GM06990 (cell line): ENCODE measurements around the gene DOCK1.

Experiments
- DNase-seq: peaks from one replicate; pipeline ENCODE4 v3.0.0-alpha.2; 2011; ENCODE audit not compliant: insufficient read length; ENCODE audit errors: extremely low read depth
- H3K27me3 ChIP-seq: replicated peaks from 2 replicates; pipeline ENCODE4 v1.6.0; 2011; ENCODE audit warnings: low read length; ENCODE audit not compliant: control insufficient read depth, insufficient read depth
- H3K36me3 ChIP-seq: 2 replicates; pipeline ENCODE4 v1.5.1; 2011; ENCODE audit warnings: low read length; ENCODE audit not compliant: control insufficient read depth, insufficient read depth
- H3K4me3 ChIP-seq: replicated peaks from 2 replicates; pipeline ENCODE4 v1.5.1; 2011; ENCODE audit warnings: low read depth, mild to moderate bottlenecking, control low read depth, low read length
- TF ChIP-seq, protein P1 (sequence below): IDR thresholded peaks from 2 replicates; pipeline ENCODE4 v1.5.1; 2011; ENCODE audit warnings: low read length, control low read depth, mild to moderate bottlenecking, inconsistent platforms; ENCODE audit not compliant: insufficient read depth, poor library complexity, severe bottlenecking

The DOCK1 gene

DNA sequence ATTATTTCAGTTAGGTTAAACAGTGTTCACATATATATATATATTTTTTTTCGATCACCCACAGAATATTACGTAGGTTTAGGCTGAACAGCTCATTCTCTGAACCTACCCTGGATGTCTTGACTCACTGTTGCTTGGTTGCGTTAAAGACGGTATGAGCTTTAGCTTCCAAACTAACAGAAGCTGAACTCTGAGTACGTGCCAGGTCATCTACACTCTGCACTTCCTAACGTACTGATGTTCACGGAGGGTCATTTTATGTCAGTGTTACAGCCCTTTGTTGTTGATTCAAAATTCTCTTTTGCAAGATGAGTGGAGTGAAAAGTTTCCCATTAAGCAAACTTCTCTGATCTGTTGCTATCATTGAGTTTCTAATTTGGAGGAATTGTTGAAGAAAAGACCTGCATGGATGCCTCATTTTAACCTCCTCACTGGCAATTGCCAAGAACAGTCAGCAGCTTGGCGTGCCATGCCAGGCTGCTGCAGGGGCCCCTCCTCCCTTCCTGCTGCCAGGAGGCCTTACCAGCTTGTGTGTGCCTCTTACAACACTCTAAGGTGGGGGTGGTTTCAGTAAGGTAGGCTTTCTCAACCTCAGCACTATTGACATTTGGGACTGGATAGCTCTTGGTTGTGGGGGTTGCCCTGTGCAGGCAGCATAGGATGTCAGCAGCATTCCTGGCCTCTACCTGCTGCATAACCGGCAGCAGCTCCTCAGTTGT, 246.9 kb downstream of the DOCK1 start:
- DNase-seq, result no peak
- Histone ChIP-seq H3K4me3 (no peak overlapping the region), H3K27me3 (no peaks in the 10 kb centered on the region), H3K36me3 (no peaks in the 10 kb centered on the region)
- TF ChIP-seq, protein P1, sequence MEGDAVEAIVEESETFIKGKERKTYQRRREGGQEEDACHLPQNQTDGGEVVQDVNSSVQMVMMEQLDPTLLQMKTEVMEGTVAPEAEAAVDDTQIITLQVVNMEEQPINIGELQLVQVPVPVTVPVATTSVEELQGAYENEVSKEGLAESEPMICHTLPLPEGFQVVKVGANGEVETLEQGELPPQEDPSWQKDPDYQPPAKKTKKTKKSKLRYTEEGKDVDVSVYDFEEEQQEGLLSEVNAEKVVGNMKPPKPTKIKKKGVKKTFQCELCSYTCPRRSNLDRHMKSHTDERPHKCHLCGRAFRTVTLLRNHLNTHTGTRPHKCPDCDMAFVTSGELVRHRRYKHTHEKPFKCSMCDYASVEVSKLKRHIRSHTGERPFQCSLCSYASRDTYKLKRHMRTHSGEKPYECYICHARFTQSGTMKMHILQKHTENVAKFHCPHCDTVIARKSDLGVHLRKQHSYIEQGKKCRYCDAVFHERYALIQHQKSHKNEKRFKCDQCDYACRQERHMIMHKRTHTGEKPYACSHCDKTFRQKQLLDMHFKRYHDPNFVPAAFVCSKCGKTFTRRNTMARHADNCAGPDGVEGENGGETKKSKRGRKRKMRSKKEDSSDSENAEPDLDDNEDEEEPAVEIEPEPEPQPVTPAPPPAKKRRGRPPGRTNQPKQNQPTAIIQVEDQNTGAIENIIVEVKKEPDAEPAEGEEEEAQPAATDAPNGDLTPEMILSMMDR, result no peak

DNA sequence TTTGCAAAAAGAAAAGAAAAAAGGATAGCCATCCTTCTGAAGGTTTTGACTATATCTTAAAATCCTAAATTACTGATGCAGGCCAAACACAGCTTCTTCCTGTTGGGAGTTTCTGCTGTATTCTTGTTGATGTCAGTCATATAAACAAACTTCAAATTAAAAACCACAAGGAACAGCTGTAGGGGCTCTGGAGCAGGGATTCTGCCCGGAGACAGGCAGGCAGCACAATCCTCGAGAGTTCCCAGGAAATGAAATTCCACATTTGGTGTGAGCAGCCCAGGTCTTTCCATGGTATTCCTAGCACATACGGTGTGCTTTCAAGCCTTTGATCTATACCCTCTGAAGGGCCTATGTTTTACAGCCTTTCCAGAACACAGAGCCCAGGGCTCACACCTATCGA, 248.0 kb downstream of the DOCK1 start:
- TF ChIP-seq, protein P1, result no peak
- H3K27me3 ChIP-seq, result no peaks in the 10 kb centered on the region
- DNase-seq, result no peak
- no peaks in the 10 kb centered on the region for H3K36me3 ChIP-seq
- H3K4me3 ChIP-seq, result no peak overlapping the region

DNA sequence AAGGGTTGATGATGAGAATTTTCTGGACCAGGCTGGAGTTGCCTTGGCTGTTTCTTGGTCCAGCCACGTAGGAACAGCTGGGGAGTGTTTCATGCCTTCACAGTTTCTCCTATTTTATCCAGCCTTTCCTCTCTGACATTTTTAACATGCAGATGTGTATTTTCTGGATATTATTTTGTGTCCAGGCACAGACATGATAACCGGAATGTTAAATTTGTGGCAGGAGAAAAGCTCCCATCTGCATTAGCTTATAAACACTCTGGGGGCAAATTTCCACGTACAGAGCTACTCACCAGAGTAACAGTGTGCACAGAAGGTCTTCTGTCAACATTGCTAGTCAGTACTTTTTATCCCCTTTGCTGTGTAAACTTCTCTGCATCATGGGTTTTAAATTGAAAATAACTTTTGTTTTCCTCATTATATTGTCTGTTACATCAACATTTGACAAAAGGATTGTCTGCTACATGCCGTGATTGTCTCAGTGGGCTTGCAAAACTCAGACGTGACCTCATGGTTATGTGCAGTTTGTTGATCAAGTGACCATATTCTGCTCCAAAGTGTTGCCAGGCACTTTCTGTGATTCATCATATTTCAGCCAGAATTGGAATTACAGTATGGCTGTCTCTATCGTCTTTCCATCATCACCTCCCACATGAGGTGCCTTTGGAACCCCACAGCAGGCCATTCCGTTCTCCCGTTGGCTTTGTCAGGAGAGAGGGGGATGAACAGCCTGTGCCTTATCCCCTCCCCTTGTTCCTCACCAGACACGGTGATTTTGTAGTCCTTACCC, 249.8 kb downstream of the DOCK1 start:
- no peak for DNase-seq
- no peaks in the 10 kb centered on the region for H3K36me3 ChIP-seq
- TF ChIP-seq, protein P1, result no peak
- H3K27me3 ChIP-seq, result no peaks in the 10 kb centered on the region
- H3K4me3 ChIP-seq, result no peak overlapping the region

DNA sequence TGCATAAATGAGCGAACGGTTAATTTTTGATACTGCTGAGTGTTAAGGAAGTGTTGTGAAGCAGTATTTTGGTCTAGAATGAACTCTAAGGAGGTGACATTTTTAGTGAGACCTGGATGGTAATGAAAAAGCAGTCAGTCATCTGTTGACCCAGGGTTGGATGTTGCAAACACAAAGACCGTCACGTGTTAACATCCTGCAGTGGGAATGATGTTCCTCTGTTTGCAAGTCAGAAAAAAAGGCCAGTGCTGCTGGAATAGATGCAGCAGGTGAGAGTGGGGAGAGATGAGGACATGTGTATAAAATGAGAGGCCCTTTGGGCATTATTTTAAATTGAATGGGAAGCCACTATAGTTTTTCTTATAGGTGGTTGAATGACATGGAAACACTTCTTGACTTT, 251.9 kb downstream of the DOCK1 start:
- H3K27me3 ChIP-seq, result no peaks in the 10 kb centered on the region
- TF ChIP-seq, protein P1, result no peak
- no peaks in the 10 kb centered on the region for H3K36me3 ChIP-seq
- DNase-seq, result no peak
- no peak overlapping the region for H3K4me3 ChIP-seq

DNA sequence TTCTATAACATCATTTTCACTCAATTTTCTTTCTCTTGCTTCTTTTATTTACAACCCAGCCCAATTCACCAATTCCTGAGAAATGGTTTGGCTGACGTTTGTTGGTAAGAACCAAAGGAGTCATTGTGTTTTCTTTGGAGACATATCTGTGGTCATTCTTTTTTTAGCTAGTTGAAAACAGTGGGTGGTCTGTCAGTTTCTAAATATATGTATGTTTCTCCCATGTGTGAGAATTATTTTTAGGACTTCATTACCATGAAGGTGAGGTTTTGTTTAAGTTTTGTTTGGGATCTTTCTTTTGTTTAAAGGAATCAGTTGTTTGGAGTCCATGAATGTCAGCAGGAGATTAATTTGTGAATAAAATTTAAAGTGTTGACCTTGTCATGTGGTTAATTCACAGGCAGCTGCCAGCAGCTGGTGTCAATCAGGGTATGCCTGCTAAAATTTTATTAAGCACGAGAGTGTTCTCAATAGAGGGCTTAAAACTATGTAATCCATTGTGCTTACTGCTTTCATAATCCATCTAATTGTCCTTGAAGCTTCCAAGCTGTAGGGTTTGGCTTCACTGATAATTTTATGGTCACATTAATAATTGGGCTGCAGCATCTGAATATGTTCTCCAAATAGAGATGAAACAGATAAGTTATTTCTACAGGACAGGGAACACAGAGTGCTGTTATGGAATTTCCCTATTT, 252.4 kb downstream of the DOCK1 start:
- Histone ChIP-seq H3K36me3 (no peaks in the 10 kb centered on the region), H3K4me3 (no peak overlapping the region), H3K27me3 (no peaks in the 10 kb centered on the region)
- TF ChIP-seq, protein P1, result no peak
- no peak for DNase-seq
